ENCODE results near the gene NLE1. TPM values are rescaled to one million over a fixed set of nuclear protein-coding genes. Genes with fewer than 3 reads are reported as not detected.

The NLE1 gene
- total RNA-seq, 2 donors from 2014 or later = 8.1 to 10.7 TPM

DNA sequence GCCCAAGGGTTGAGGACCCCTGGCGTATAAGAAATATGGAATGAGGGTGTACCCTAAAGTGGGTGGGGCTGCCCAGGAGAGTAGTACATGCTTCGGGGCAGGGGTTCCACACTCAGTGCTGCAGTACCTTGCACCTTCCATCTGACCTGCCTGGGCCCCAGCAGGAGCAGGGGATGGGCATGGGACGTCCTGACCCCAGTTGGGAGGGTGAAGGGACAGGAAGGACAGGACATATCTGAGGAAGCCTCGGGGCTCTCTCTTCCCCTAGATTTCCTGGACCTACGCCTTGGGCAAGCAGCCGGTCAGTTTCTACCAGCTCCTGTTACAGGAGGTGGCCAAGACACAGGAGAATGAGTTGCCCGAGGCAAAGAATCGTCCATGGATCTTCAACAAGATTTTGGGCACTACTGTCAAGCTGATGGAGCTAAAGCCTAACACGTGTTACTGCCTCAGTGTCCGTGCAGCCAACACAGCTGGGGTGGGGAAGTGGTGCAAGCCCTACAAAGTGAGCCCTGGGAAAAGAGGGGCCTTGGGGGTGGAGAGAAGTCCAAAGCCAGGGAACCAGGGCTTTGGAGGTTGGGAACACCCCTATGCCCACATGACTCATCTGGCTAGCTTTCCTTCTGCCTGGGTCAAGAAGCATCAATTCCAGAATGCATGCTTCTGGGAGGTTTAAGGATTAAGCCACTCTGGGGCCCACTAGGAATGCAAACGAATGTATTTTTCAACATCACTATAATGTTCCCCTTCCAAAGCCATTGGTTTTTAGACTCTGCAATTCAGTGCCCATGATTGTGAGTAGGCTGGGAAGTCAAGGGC lies 12.7 kb downstream of the NLE1 start:
- Histone ChIP-seq H3K27me3 (replicated peaks; ENCODE audit: insufficient read depth) (no peaks in the 10 kb centered on the region), H3K9me3 (no peaks in the 10 kb centered on the region), H3K4me3 (no peak overlapping the region), H3K27ac (no peak overlapping the region), H3K36me3 (peaks cover 22% of the 10 kb centered on the region), H3K4me1 (ENCODE audit: control insufficient read depth in 1 of 2, low read depth in 2 of 2) (no peaks in the 10 kb centered on the region)
- ATAC-seq (ENCODE audit: insufficient number of reproducible peaks, low FRiP score, low read depth) = no peak
- DNase-seq (ENCODE audit: low spot score) = no peak
- TF ChIP-seq, protein P1, sequence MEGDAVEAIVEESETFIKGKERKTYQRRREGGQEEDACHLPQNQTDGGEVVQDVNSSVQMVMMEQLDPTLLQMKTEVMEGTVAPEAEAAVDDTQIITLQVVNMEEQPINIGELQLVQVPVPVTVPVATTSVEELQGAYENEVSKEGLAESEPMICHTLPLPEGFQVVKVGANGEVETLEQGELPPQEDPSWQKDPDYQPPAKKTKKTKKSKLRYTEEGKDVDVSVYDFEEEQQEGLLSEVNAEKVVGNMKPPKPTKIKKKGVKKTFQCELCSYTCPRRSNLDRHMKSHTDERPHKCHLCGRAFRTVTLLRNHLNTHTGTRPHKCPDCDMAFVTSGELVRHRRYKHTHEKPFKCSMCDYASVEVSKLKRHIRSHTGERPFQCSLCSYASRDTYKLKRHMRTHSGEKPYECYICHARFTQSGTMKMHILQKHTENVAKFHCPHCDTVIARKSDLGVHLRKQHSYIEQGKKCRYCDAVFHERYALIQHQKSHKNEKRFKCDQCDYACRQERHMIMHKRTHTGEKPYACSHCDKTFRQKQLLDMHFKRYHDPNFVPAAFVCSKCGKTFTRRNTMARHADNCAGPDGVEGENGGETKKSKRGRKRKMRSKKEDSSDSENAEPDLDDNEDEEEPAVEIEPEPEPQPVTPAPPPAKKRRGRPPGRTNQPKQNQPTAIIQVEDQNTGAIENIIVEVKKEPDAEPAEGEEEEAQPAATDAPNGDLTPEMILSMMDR (IDR thresholded peaks at IDR 0.05) = no peak

DNA sequence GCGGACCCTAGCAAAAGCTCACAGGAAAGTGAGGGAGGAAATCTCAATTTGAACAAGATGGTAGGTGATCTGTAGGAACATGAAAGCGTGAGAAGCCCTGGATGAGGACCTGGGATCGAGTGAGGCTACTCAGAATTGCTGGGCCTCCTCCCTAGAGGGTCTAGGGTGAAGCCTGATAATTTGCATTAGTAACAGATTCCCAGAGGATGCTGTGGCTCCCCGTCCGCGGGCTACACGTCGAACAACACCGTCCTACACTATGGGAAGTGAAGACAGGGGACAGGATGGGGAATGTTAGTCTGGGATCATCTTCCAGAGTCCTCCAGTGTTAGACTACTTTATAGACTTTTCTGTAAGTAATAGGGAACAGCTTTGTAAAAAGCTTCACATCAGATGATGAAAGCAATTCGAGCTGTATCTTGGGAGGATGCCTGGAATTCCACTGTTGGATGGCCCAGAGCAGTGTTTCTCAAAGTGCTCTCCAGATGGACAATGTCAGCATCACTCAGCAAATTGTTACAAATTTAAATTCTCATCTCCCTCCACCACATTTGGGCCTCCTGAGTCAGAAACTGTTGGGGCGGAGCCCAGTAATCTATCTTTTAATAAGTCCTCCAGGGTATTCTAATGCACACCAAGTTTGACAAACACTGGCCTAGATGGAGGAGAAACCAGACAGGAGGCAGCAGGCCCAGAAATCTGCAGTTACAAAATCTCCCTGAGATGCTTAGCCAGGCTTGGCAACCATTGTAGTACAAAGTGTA lies 14.2 kb downstream of the NLE1 start:
- no peak overlapping the region for H3K27ac ChIP-seq
- no peak overlapping the region for H3K4me3 ChIP-seq
- DNase-seq (ENCODE audit: low spot score) (no peak), ATAC-seq (ENCODE audit: insufficient number of reproducible peaks, low FRiP score, low read depth) (no peak)
- H3K9me3 ChIP-seq = no peaks in the 10 kb centered on the region
- TF ChIP-seq, protein P1 (IDR thresholded peaks at IDR 0.05) = no peak
- no peaks in the 10 kb centered on the region for H3K4me1 ChIP-seq (ENCODE audit: control insufficient read depth in 1 of 2, low read depth in 2 of 2)
- H3K27me3 ChIP-seq (replicated peaks; ENCODE audit: insufficient read depth) = no peaks in the 10 kb centered on the region
- peaks cover 10% of the 10 kb centered on the region for H3K36me3 ChIP-seq

DNA sequence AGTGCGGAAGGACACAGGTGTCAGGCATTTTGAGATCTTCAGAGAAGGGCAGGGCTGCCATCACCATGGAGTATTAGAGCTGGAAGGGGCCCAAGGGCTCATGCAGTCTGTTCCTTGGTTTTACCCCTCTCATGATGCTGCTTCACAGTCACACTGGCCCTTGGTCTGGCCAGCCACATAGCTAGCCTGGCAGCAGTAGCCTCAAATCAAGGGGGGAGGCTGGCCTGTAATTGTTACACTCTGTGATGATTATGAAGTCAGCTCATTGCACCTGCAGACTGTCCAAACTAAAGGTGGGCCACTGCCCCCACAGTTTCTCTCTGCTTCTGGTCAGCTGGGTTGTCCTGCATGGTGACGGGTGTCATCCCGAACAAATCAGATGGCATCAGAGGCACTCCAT lies 20.8 kb downstream of the NLE1 start, which contains the start of gene FNDC8:
TSS of gene FNDC8 (plus strand) at position 301 of the 400 bp plus-strand sequence. CDS start at position 380, 79 bp downstream.
- Histone ChIP-seq H3K27me3 (replicated peaks; ENCODE audit: insufficient read depth) (no peaks in the 10 kb centered on the region), H3K27ac (no peak within 1 kb of the TSS), H3K9me3 (no peaks in the 10 kb centered on the region), H3K4me3 (no peak within 1 kb of the TSS), H3K36me3 (no peaks in the 10 kb centered on the region), H3K4me1 (ENCODE audit: control insufficient read depth in 1 of 2, low read depth in 2 of 2) (peaks cover 8 to 24% of the 10 kb centered on the region in 2 donors)
- TF ChIP-seq, protein P1 (IDR thresholded peaks at IDR 0.05) = no peak
- DNase-seq (ENCODE audit: low spot score) (no peak), ATAC-seq (ENCODE audit: insufficient number of reproducible peaks, low FRiP score, low read depth) (no peak)

DNA sequence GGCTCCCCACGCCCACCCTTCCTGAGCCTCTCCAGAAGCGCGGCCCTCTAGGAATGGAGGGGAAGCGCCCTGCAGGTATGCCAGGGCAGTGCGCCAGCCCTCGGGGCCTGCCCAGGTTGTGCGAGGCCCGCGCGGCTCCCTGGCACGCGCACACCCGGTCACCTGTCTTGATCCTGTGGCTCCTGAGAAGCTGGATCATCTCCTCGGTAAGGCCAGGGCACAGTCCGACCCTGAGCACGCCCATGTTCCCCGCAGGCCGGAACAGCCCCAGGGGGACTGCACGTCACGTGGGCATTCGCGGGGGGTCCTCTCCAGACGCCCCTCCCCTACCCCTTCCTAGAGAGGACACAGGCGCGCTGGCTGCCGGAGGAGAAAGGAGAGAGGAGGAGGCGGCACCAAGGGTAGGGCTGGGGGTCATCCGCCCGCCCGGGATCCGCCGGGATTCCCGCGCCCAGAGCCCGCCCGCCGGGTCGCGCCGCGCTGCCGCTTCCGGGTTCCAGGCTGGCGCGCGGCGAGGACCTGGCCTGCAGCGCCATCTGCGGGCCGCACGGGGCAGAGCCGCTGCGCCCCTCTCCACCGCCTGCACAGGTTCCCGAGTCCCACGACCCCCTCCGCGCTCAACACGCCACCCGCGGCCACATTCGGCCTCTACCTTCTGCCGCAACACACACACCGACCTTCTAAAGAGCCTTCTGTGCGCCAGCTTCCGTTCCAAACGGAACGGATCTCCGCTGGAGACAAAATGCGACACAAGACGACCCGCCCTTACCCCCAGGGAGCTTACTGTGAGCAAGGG lies 22.5 kb downstream of the NLE1 start, which contains the start of gene RAD51D:
TSS of gene RAD51D (minus strand) at position 491 of the 796 bp plus-strand sequence. CDS start at position 244, 247 bp downstream.
- Histone ChIP-seq H3K36me3 (no peaks in the 10 kb centered on the region), H3K27me3 (replicated peaks; ENCODE audit: insufficient read depth) (no peaks in the 10 kb centered on the region), H3K27ac (peak within 1 kb of the TSS in 1 of 2 donors; percentile 41), H3K4me3 (peak within 1 kb of the TSS; percentile 91), H3K4me1 (ENCODE audit: control insufficient read depth in 1 of 2, low read depth in 2 of 2) (peaks cover 8 to 24% of the 10 kb centered on the region in 2 donors), H3K9me3 (no peaks in the 10 kb centered on the region)
- ATAC-seq (ENCODE audit: insufficient number of reproducible peaks, low FRiP score, low read depth) (peak; percentile 75), DNase-seq (ENCODE audit: low spot score) (no peak)
- TF ChIP-seq, protein P1 (IDR thresholded peaks at IDR 0.05) = peak; percentile 89

All from thoracic aorta (tissue), 2 donors.